KOPT-K1 (cell line): Measurements from ENCODE around the gene SLC36A1.

ENCODE experiments used
- H3K27ac ChIP-seq: fragments of 200-600 bp; sonication (generic); 2 replicates; pipeline ENCODE4 v1.5.1; 2016; ENCODE audit warnings: antibody characterized with exemption, mild to moderate bottlenecking, low read depth, low read length; ENCODE audit not compliant: poor library complexity, severe bottlenecking
- H3K36me3 ChIP-seq: fragments of 200-600 bp; sonication (generic); 2 replicates; pipeline ENCODE4 v1.5.1; 2017; ENCODE audit warnings: antibody characterized with exemption, mild to moderate bottlenecking, low read length, moderate library complexity; ENCODE audit not compliant: insufficient read depth
- H3K9me3 ChIP-seq: fragments of 200-600 bp; sonication (generic); 2 replicates; pipeline ENCODE4 v1.5.1; 2017; ENCODE audit warnings: antibody characterized with exemption, low read length, mild to moderate bottlenecking; ENCODE audit not compliant: insufficient read depth, poor library complexity, severe bottlenecking

Gene SLC36A1

DNA sequence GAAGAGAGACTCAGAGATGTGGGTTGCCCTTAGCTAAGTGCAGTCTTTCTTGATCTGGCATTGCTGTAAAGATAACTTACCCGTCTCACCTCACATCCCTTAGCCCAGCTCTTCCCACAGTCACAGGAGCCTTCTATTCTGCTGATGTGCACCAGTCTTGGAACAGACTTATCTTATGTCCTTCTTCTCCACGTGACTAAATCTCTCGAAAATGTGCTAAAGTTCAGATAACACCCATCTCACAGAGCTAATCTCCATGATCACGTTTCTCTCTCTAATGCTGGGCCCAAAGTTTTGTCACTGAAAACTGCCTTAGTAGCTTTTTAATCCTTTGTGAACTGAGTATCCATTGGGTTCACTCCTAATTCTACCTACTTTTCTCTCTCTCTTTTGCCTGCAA is 16.7 kb downstream of the SLC36A1 start:
- H3K27ac ChIP-seq = no peak overlapping the region
- peaks cover 15% of the 10 kb centered on the region; the same call in 1 of the 2 replicates for H3K36me3 ChIP-seq

DNA sequence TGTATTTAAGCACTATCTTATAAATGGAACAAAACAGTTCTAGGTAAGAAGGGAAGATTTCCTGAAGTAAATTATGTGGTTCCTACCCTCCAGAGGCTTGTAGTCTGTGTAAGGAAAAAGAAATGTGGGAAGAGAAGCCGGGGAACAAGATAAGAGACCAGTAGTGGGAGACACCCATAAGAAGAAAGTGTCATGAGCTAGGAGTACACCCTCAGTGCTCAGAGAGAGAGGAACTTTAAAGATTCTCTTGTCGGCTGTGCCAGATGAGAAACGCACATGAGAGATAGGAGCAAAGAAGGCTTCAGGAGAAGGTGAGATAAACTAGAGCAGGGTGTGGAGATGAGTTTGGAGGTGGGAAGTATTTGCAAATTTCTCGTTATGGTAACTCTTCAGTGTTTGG is 18.1 kb downstream of the SLC36A1 start:
- no peaks in the 10 kb centered on the region for H3K9me3 ChIP-seq
- H3K36me3 ChIP-seq = peaks cover 15% of the 10 kb centered on the region; the same call in 1 of the 2 replicates
- H3K27ac ChIP-seq = no peak overlapping the region

More for the DNA sequence above, 16.7 kb downstream of the SLC36A1 start:
- H3K9me3 ChIP-seq = no peaks in the 10 kb centered on the region

DNA sequence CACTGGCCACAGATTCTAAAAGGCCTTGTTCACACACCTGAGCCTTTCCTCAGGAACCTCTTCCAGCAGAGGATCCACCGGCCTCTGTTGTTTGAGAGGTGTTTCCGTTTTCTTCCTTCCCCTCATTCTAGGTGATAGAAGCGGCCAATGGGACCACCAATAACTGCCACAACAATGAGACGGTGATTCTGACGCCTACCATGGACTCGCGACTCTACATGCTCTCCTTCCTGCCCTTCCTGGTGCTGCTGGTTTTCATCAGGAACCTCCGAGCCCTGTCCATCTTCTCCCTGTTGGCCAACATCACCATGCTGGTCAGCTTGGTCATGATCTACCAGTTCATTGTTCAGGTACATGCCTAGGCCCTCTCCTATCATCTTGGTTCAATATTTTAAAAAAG is 20.2 kb downstream of the SLC36A1 start:
- H3K27ac ChIP-seq = no peak overlapping the region
- peaks cover 15% of the 10 kb centered on the region; the same call in 1 of the 2 replicates for H3K36me3 ChIP-seq
- H3K9me3 ChIP-seq = no peaks in the 10 kb centered on the region

DNA sequence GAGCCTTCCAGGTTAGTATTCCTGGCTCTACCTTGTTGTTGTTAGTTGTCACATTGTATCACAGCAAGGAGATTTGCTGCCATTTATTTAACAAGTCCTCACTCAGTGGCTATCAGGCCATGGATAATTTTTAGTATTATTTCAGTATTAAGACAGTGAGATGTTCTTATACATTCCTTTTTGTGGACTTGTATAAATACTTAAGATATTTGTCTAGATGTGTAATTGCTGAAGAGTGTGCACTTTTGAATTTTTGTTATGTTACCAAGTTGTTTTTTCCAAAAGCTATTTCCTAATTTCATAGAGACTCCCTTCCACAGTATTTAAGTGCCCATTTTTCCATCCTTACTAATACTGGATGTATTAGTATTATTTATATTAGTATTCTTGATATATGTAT is 22.0 kb downstream of the SLC36A1 start:
- no peak overlapping the region for H3K27ac ChIP-seq
- H3K36me3 ChIP-seq = peaks cover 15% of the 10 kb centered on the region; the same call in 1 of the 2 replicates
- H3K9me3 ChIP-seq = no peaks in the 10 kb centered on the region

DNA sequence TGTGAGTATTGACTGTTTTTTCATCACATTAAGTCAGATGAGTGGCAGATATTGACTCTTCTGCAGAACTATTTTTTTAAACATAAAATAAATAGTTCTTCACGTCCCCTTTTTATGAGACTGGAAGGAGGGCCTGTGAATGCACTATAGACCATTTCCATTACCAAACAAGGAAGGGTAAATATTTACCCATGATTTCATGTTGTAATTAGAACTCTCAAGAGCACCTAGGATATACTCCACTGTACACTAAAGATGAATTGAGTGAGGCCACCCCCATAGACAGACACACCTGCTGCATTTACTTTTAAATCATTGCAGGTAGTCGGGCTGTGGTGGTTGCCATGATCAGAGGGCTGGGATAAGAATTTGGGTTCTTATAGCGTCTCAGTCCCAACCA is 22.6 kb downstream of the SLC36A1 start:
- H3K27ac ChIP-seq = no peak overlapping the region
- H3K9me3 ChIP-seq = no peaks in the 10 kb centered on the region
- peaks cover 13% of the 10 kb centered on the region; the same call in 1 of the 2 replicates for H3K36me3 ChIP-seq

DNA sequence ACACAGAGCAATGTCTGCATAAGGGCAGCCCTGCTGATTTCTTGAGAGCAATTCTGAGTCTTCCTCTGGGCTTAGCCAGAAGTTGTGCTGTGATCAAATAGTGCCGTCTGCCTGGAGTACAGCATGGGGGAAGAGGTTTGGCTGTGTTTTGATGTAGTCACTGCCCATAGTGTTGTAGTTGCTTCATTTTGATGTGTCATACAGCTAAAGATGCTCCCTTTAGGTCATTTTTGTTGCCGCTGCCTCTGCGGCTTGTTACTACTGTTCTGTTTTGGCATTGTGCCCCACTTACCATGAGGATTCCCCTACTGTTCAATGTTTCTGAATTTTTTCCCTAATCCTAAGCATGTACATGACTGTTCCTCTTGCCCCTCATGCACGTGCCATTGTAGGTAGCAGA is 23.0 kb downstream of the SLC36A1 start:
- peaks cover 8% of the 10 kb centered on the region; the same call in 1 of the 2 replicates for H3K36me3 ChIP-seq
- no peak overlapping the region for H3K27ac ChIP-seq

DNA sequence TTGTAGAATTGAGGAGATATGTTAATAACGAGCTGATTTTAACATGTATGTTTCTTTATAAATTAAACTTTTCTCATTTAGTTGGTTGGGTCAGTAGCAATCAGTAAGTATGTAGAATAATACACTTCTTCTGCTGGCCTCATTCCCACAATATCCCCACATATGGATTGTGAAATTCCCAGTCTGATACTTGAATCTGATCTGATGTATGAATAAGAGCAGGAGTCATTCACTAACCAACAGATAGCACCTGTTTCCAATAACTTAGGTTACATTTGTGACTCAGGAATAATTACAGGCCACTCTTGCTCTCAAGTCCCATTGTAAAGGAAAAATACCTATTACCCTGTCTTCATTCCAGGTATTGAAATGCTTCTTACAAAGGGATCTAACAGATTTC is 23.9 kb downstream of the SLC36A1 start:
- H3K9me3 ChIP-seq = no peaks in the 10 kb centered on the region
- peaks cover 7% of the 10 kb centered on the region; the same call in 1 of the 2 replicates for H3K36me3 ChIP-seq
- no peak overlapping the region for H3K27ac ChIP-seq

More for the DNA sequence above, 23.0 kb downstream of the SLC36A1 start:
- no peaks in the 10 kb centered on the region for H3K9me3 ChIP-seq

DNA sequence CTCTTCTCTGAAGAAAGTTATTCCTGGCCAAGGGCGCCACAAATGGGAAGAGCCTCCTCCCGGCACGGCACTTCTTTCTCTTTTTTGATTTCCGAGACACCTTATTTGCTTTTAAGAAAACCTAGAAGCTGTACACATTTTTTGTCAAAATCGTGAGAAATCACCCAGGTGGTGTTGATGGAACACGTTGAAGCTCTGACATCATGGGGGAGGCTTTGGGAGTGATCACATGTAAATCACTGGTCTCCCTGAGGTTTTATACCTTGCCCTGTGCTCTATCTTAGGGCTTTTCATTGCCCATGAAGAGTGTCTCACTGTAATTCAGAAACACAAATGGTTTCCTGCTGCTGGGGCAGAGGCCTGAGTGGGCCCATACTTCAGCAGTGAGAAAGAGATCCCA is 27.4 kb downstream of the SLC36A1 start:
- peaks cover 7% of the 10 kb centered on the region; the same call in 1 of the 2 replicates for H3K36me3 ChIP-seq
- H3K27ac ChIP-seq = no peak overlapping the region
- H3K9me3 ChIP-seq = no peaks in the 10 kb centered on the region

DNA sequence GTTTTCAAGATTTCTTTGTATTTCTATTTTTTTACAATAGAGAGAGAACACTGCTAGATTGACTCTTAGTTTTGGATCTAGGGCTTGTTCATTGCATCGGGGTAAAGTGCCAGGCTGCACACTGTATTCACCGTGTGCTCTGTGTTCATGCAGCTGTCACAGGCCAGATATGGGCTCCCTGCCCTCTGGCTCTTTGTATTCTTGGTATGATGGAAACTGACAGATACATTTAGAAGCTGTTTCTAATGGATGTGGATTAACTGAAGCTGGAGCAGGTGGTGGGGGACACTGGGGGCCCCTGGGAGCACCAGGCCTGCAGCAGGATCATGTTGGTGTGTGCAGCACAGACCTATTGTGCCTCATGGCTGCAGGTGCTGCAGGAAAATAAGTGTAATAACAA is 28.0 kb downstream of the SLC36A1 start:
- Histone ChIP-seq H3K27ac (no peak overlapping the region), H3K9me3 (no peaks in the 10 kb centered on the region), H3K36me3 (peaks cover 7% of the 10 kb centered on the region; the same call in 1 of the 2 replicates)

DNA sequence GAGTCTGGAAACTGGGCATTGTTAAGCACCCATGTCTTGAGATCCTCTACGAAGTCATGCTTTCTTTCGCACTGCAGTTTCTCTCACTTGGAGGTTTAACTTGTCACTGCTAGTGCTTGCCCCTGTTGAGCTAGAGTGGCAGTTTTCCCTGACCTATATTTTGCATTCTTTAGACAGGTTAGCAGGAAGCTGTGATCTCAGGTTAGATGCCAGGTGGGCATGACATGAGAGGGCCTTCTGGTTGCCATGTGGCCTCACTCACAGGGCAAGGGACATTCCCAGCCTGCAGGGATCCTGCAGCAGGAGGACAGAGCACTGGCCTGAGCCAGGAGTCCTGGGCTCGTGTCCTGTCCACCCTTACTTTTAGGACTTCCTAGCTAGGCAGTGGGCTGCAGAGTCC is 28.6 kb downstream of the SLC36A1 start:
- Histone ChIP-seq H3K9me3 (no peaks in the 10 kb centered on the region), H3K27ac (no peak overlapping the region), H3K36me3 (peaks cover 7% of the 10 kb centered on the region; the same call in 1 of the 2 replicates)

DNA sequence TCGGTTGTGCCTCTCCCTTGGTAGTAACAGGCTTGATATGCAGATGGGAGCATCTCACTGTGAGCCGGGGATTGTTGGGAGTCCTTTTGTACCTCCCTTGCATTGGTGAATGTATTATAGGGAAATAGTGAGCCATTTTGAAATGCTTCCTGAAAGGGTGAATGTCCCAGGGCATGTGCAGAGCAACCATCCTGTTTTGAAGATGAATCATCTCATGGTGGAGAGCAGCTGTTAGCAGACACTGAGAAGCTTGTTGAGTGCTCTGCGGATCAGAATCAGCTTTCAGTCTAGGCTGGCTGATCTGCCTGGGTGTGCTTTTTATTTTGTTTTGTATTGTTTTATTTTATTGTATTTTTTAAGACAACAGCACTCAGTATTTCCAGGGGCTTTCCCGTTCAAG is 29.7 kb downstream of the SLC36A1 start:
- H3K27ac ChIP-seq = no peak overlapping the region
- H3K36me3 ChIP-seq = peaks cover 7% of the 10 kb centered on the region; the same call in 1 of the 2 replicates
- H3K9me3 ChIP-seq = no peaks in the 10 kb centered on the region

DNA sequence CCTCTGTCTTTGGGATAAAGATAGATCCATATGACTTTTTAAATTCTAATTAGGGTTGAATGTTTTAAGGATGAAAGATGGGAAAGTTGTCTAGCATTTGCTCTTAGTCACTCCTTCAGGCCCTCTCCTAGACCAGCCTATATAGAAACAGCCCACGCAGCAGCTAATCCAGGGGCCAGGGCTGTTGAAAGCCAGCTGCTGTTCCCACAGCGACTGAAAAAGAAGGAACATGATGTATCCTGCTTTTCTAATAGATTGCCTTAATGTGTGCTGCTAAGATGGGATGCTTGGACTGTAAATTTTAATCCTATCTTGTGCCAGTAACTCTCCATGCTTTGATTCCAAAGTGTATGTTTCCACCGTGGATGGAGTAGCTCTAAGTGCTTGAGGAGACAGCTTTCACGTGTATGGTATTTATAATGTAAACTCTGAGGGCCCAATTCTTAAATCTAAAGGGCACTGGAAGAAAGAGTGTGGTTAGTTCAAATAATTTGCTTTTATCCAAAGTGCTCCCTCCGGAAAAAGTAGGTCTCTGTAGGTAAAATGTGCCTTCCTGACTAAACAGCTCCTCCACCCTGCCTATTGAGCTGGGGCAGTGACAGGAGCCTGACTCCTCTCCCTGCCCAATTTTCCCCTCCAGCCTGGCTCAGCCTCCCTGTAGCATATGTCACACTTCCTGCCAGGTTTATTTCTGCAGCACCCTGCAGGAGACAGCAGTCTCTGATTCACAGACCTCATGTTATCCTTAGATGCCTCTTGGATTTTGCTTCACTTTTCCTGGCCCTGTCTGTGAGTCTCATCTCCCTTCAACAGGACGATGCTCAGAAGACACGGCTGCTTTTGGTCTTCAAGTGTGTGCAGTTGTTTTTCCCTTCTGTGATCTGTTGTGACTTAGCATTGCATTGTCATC is 33.2 kb downstream of the SLC36A1 start:
- Histone ChIP-seq H3K27ac (no peak overlapping the region), H3K36me3 (peaks cover 7% of the 10 kb centered on the region), H3K9me3 (no peaks in the 10 kb centered on the region)

DNA sequence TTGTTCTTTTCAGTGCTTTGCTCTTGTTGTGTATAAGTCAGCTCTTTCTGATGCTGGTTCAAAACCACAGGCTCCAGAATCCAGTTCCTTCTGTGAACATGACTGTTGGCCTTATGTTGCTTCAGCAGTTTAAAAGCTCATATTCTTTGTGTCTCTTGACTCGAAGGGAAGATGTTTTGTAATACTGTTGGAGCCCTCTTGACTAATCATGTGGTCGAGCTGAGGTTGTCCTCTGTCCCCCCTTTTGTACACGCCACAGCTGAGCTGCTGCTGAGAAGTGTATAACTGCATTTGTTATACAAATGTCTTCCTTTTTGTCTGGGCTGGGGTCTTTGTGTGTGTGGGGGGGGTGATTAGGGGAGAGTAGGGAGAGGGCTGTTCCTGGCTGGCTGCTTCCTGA is 35.8 kb downstream of the SLC36A1 start:
- H3K36me3 ChIP-seq = peaks cover under 1% of the 10 kb centered on the region; the same call in 1 of the 2 replicates
- no peaks in the 10 kb centered on the region for H3K9me3 ChIP-seq
- no peak overlapping the region for H3K27ac ChIP-seq

DNA sequence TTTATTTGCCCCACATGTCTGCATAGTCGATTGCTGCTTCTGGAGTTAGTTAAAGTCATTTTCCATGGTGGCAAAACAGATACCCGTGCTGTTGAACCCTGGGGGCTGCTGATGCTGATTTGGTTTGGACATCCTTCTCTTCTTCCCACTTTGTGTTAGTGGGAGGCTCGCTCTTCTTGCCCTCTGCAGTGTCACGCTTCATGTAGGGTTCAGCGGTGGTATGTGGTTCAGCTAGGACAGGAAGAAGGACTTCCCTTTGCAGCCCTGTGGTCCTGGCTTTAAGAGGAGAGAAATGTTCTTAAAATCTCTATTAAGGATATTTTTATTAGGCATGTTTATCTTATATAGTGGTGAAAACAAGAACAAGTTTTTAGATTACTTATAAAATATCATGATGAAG is 36.2 kb downstream of the SLC36A1 start:
- no peaks in the 10 kb centered on the region for H3K9me3 ChIP-seq
- no peaks in the 10 kb centered on the region; the same call in 1 of the 2 replicates for H3K36me3 ChIP-seq
- no peak overlapping the region for H3K27ac ChIP-seq

DNA sequence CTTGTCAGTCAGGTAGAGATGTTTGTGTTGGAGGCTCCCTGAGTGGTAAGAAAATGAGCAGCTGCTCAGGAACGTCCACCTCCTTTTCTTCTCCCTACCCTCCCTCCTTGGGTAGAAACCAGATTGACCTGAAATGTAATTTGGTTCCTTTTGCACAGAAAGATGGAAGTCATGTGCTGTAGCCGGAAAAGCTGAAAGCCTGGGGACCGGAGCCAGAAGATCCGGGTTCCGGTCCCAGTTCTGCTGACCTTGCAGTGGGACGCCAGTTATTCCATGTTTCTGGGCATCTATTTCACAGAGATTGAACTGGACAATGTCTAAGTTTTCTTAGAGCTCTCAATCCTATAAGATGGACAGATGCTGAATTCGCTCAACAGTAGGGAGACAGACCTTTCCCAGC is 40.1 kb downstream of the SLC36A1 start:
- Histone ChIP-seq H3K27ac (no peak overlapping the region), H3K36me3 (peaks cover 5% of the 10 kb centered on the region; the same call in 1 of the 2 replicates)

More for the DNA sequence above, 40.1 kb downstream of the SLC36A1 start:
- no peaks in the 10 kb centered on the region for H3K9me3 ChIP-seq
